GM12878 (cell line): ENCODE data around the gene FNDC3B. TPM values are rescaled to one million over a fixed set of nuclear protein-coding genes. Genes with fewer than 3 reads are reported as not detected.

Source experiments
- ATAC-seq: fragments of 200-7000 bp; cut with Tn5 transposase; 3 replicates; pipeline ENCODE4 v1.9.1; 2020; ENCODE audit warnings: mild to moderate bottlenecking, moderate library complexity
- BruUV-seq: library from RNA; stranded (reverse); fragments of 400-500 nt; replicated peaks from 2 replicates; lab custom pipeline; 2021; lab: Mats Ljungman, UMichigan
- CTCF ChIA-PET: fragments of 300-600 bp; sonication (Branson Sonifier 250); formaldehyde crosslinking; extraction: SDS; loops from one replicate; lab custom pipeline; 2021; ENCODE audit warnings: inconsistent platforms; lab: Yijun Ruan, JAX
- POLR2A ChIA-PET: fragments of 350-600 bp; formaldehyde crosslinking; extraction: SDS; loops from one replicate; lab custom pipeline; 2021; ENCODE audit warnings: inconsistent platforms; lab: Charles Lee
- RAD21 ChIA-PET: fragments of 300-600 bp; sonication (Branson Sonifier 250); formaldehyde crosslinking; loops from one replicate; lab custom pipeline; 2023; ENCODE audit warnings: antibody characterized with exemption; ENCODE audit not compliant: unreplicated experiment; lab: Charles Lee
- SMC1A ChIA-PET: fragments of 300-600 bp; sonication (Branson Sonifier 250); formaldehyde crosslinking; loops from one replicate; lab custom pipeline; 2023; ENCODE audit not compliant: unreplicated experiment, uncharacterized antibody; lab: Charles Lee
- DNase-seq: peaks from one replicate; pipeline ENCODE4 v3.0.0-alpha.2; 2011; ENCODE audit warnings: low read depth, low spot score
- FAIRE-seq: peaks from 3 replicates; lab custom pipeline; 2011; peaks lifted over from hg19 to GRCh38; lab: Jason Lieb, UNC
- H2AFZ ChIP-seq: 2 replicates; pipeline ENCODE4 v1.6.0; 2011; ENCODE audit warnings: low read depth, low read length, control low read depth; ENCODE audit not compliant: control insufficient read depth
- H3K27ac ChIP-seq: 2 replicates; pipeline ENCODE4 v1.5.1; 2011; ENCODE audit warnings: control low read depth; ENCODE audit not compliant: control insufficient read depth, insufficient read depth
- H3K27me3 ChIP-seq, 2 experiments: replicated peaks in 1 of 2; 2 replicates each; pipeline versions ENCODE4 v1.6.0 to v1.6.1; 2011; ENCODE audit warnings: low read length in 1 of 2; ENCODE audit not compliant: control insufficient read depth in 2 of 2, insufficient read depth in 2 of 2
- H3K36me3 ChIP-seq, 2 experiments: 2 replicates each; pipeline ENCODE4 v1.5.1; 2011; ENCODE audit warnings: low read length in 1 of 2; ENCODE audit not compliant: control insufficient read depth in 2 of 2, insufficient read depth in 2 of 2
- H3K4me1 ChIP-seq: 2 replicates; pipeline ENCODE4 v1.6.1; 2011; ENCODE audit warnings: mild to moderate bottlenecking, low read length, moderate library complexity, mixed read lengths; ENCODE audit not compliant: control insufficient read depth, insufficient read depth
- H3K4me2 ChIP-seq: 2 replicates; pipeline ENCODE4 v1.6.0; 2011; ENCODE audit warnings: control low read depth; ENCODE audit not compliant: control insufficient read depth, insufficient read depth
- H3K4me3 ChIP-seq: fragments of 200-600 bp; sonication (generic); 2 replicates; pipeline ENCODE4 v1.5.1; 2016
- H3K79me2 ChIP-seq: 2 replicates; pipeline ENCODE4 v1.6.0; 2011; ENCODE audit warnings: low read length; ENCODE audit not compliant: control insufficient read depth, insufficient read depth
- H3K9ac ChIP-seq: 2 replicates; pipeline ENCODE4 v1.8.0; 2011; ENCODE audit warnings: low read length, control low read depth, mixed read lengths; ENCODE audit not compliant: control insufficient read depth, insufficient read depth
- H3K9me3 ChIP-seq: replicated peaks from 3 replicates; pipeline ENCODE4 v1.5.1; 2011; ENCODE audit warnings: mild to moderate bottlenecking, low read length; ENCODE audit not compliant: control insufficient read depth, insufficient read depth
- H4K20me1 ChIP-seq: 2 replicates; pipeline ENCODE4 v1.6.0; 2011; ENCODE audit not compliant: control insufficient read depth, insufficient read depth
- HCFC1 ChIP-seq: fragments of 150-350 bp; IDR thresholded peaks from 2 replicates; pipeline ENCODE4 v1.6.1; 2014; ENCODE audit warnings: low read length
- SPI1 ChIP-seq: IDR thresholded peaks from 2 replicates; pipeline ENCODE4 v1.6.1; 2011; ENCODE audit warnings: low read depth, mild to moderate bottlenecking, low read length, moderate library complexity, borderline replicate concordance; ENCODE audit not compliant: insufficient read depth
- TCF12 ChIP-seq: IDR thresholded peaks from 2 replicates; pipeline ENCODE4 v1.6.1; 2011; ENCODE audit warnings: low read depth, mild to moderate bottlenecking, low read length
- WGBS: methylation state at CpG from one replicate; pipeline ENCODE4 v1.1.6; 2016; ENCODE audit warnings: low lambda C conversion rate; ENCODE audit not compliant: insufficient replicate concordance, insufficient coverage; ENCODE audit errors: missing lambda C conversion rate; 5-methylcytosine and 5-hydroxymethylcytosine counted together
- in situ Hi-C: fragments of 300-500 bp; cut with MboI; formaldehyde crosslinking; loops from 9 replicates; pipeline ENCODE4 v1.14.3; 2018; ENCODE audit warnings: mixed read lengths
- intact Hi-C: fragments of 100-400 bp; cut with micrococcal nuclease; formaldehyde crosslinking; loops from one replicate; pipeline ENCODE4 v1.14.2; 2022; ENCODE audit not compliant: unreplicated experiment
- polyA plus RNA-seq, 11 experiments: library from polyadenylated mRNA; depleted of rRNA in 4 of 11; unstranded in 6 of 11; stranded (reverse) in 5 of 11; fragments of >200 nt; fragmentation: Nextera tagmentation in 4 of 11; fragmentation: Illumina TruSeq in 1 of 11; extraction: Ambion mirVana in 4 of 11; extraction: Trizol in 1 of 11; gene quantifications; 1 replicate in 1 of 11; 2 replicates in 10 of 11; pipeline versions ENCODE4 v1.2.1 to v1.2.3, GENCODE V29; 2011 to 2016; ENCODE audit warnings: inconsistent platforms in 2 of 11, missing spikeins in 2 of 11, low read depth in 1 of 11
- total RNA-seq, 4 experiments: library from RNA; depleted of rRNA in 3 of 4; stranded (reverse); fragments of >200 nt in 3 of 4; fragmentation: Illumina TruSeq in 1 of 4; extraction: Trizol in 1 of 4; gene quantifications; 2 replicates each; pipeline versions ENCODE4 v1.2.1 to v1.2.3, GENCODE V29; 2013 to 2021

The FNDC3B gene
- total and polyA plus RNA-seq, 10 of the 15 experiments (the other 5 are each of a cell fraction or from before 2014, with no cell fraction given), result 7.9 to 35.0 (median 18.5) TPM

DNA sequence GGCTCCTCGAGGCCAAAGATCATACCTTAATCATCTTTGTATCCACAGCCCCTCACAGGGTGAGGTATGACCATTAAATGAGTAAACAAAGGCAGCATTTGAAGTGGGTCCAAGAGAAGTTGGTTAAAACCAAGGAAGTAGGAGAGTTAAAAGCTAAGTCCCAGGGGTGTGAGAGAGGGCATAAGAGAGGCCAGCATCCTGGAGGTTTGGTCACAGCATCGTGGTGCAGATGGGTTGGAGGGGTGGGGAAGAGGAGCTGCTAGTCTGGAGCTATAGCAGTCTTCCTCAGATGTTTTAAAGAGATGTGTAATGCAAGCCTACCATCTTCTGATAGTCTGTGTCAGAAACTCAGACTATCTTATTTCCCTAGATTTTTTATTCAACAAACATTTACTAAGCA lies 253.7 kb downstream of the FNDC3B start:
- ATAC-seq, result no peak
- 49% methylated on average over 2 of the region's 2 CpGs for WGBS

GRCh38 chr3:172294223-172294806 lies 254.9 kb downstream of the FNDC3B start:
- ChIA-PET POLR2A (interaction anchor here (0.6 kb wide), 1 partner anchor 329 kb away, joined by 3 read pairs; no protein-coding TSS in a partner anchor), CTCF (interaction anchor here (2.7 kb wide), 1 partner anchor 38 kb away, joined by 8 read pairs; no protein-coding TSS in a partner anchor), RAD21 (no interaction called here), SMC1A (no interaction called here)
- H3K4me2 ChIP-seq, result no peak overlapping the region
- H4K20me1 ChIP-seq, result no peaks in the 10 kb centered on the region
- FAIRE-seq (no peak), ATAC-seq (no peak; the same call in 2 of the 3 replicates), DNase-seq (no peak)
- H3K27ac ChIP-seq, result no peak overlapping the region
- H3K79me2 ChIP-seq, result no peaks in the 10 kb centered on the region
- no peak overlapping the region for H2AFZ ChIP-seq
- intact Hi-C loops, result no loop called here
- WGBS, result 79% methylated on average over 6 of the region's 6 CpGs
- no TSS peak for BruUV-seq
- in situ Hi-C loops, result no loop called here
- TF ChIP-seq TCF12 (no peak), SPI1 (peak; percentile 19; the same call in 1 of the 2 replicates)
- no peaks in the 10 kb centered on the region for H3K4me1 ChIP-seq
- no peak overlapping the region for H3K4me3 ChIP-seq
- H3K9ac ChIP-seq, result no peak overlapping the region
- peaks cover 8 to 24% of the 10 kb centered on the region in 2 experiments for H3K36me3 ChIP-seq
- H3K9me3 ChIP-seq, result no peaks in the 10 kb centered on the region; the same call in none of the 3 replicates
- H3K27me3 ChIP-seq, result no peaks in the 10 kb centered on the region

More for the DNA sequence above, 253.7 kb downstream of the FNDC3B start:
- Histone ChIP-seq H3K4me2 (no peak overlapping the region), H3K9me3 (no peaks in the 10 kb centered on the region; the same call in none of the 3 replicates)
- no TSS peak for BruUV-seq
- no peak for TF ChIP-seq HCFC1
- TF ChIP-seq, all 136 proteins: peak for 0
- POLR2A ChIA-PET, result no interaction called here
- no peak for FAIRE-seq
- intact Hi-C loops, result no loop called here
- in situ Hi-C loops, result no loop called here
- no peak overlapping the region for H2AFZ ChIP-seq
- no peaks in the 10 kb centered on the region for H3K27me3 ChIP-seq
- CTCF ChIA-PET, result interaction anchor here (2.7 kb wide), 1 partner anchor 39 kb away, joined by 8 read pairs; no protein-coding TSS in a partner anchor
- H3K4me3 ChIP-seq, result no peak overlapping the region
- H4K20me1 ChIP-seq, result no peaks in the 10 kb centered on the region
- no peaks in the 10 kb centered on the region for H3K79me2 ChIP-seq
- no peaks in the 10 kb centered on the region for H3K4me1 ChIP-seq
- H3K36me3 ChIP-seq, result peaks cover 10 to 19% of the 10 kb centered on the region in 2 experiments
- SMC1A ChIA-PET, result interaction anchor here (1.4 kb wide), 1 partner anchor 18 kb away, joined by 3 read pairs; no protein-coding TSS in a partner anchor
- no peak for DNase-seq
- RAD21 ChIA-PET, result no interaction called here
- H3K27ac ChIP-seq, result no peak overlapping the region
- no peak overlapping the region for H3K9ac ChIP-seq
